LNCaP clone FGC (cell line): ENCODE measurements around the gene CGB2.

Experiments used
- DNase-seq: peaks from one replicate; pipeline ENCODE4 v3.0.0-alpha.2; 2011; ENCODE audit warnings: low read depth
- H3K4me3 ChIP-seq: 2 replicates; pipeline ENCODE4 v1.5.1; 2011; ENCODE audit warnings: mild to moderate bottlenecking, low read depth, low read length, control low read depth
- CTCF ChIP-seq: IDR thresholded peaks from 2 replicates; pipeline ENCODE4 v1.5.1; 2012; ENCODE audit warnings: mild to moderate bottlenecking; ENCODE audit not compliant: control insufficient read depth, insufficient read depth; ENCODE audit errors: extremely low read depth

The CGB2 gene

GRCh38 chr19:49057636-49058234 lies 26.0 kb downstream of the CGB2 start, which contains the start of gene CGB7:
Gene CGB7, minus strand, starts transcription at chr19:49057749. Its CDS starts 2,374 bp downstream, at chr19:49055375.
- no peak for TF ChIP-seq CTCF
- no peak for DNase-seq
- H3K4me3 ChIP-seq = peak within 1 kb of the TSS; percentile 47

GRCh38 chr19:49058562-49058961 lies 26.9 kb downstream of the CGB2 start:
- no peak for DNase-seq
- no peak overlapping the region for H3K4me3 ChIP-seq
- TF ChIP-seq CTCF = no peak

- TF ChIP-seq CTCF = no peak
- DNase-seq = no peak
- H3K4me3 ChIP-seq = no peak overlapping the region
These were observed 27.4 kb downstream of the CGB2 start for GRCh38 chr19:49059053-49059452.

GRCh38 chr19:49061000-49061399 lies 29.3 kb downstream of the CGB2 start:
- no peak for TF ChIP-seq CTCF
- no peak for DNase-seq
- no peak overlapping the region for H3K4me3 ChIP-seq

GRCh38 chr19:49061445-49061844 lies 29.8 kb downstream of the CGB2 start:
- DNase-seq = no peak
- no peak for TF ChIP-seq CTCF
- H3K4me3 ChIP-seq = no peak overlapping the region

DNA sequence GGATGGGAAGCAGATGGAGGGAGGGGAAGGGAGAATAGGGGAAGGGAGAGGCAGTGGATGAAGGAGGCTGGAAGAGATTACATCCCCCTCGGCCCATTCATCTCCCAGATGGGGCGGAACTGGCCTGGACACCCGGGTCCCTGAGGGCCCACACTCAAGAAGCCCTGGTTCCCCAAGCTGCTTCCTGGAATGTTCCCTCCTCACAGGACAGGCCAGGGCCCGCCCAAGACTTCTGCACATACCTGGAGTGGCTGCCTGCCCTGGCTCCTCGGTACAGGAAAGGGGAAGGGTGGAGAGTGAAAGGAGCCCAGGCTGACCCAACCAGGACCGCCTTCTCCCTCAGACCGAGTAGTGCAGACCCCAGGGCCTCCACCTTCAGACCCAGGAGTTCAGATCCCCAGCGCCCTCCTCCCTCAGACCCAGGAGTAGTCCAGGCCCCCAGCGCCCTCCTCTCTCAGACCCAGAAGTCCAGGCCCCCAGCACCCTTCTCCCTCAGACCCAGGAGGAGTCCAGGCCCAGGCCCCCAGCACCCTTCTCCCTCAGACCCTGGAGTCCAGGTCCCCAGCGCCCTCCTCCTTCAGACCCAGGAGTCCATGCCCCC lies 32.4 kb downstream of the CGB2 start:
- DNase-seq = no peak
- H3K4me3 ChIP-seq = peak overlapping the region; percentile 28; the same call in 1 of the 2 replicates
- TF ChIP-seq CTCF = no peak
